HG02759 (cell line): Measurements from ENCODE around the gene WASF2.
"Not testable (repeated sequence)": the region's sequence is repeated elsewhere in the genome, so short reads cannot be mapped to it uniquely, and the experiment has no call there.

Source experiments
- ATAC-seq: cut with Tn5 transposase; IDR thresholded peaks from one replicate; pipeline ENCODE4 v1.9.1; 2021; ENCODE audit warnings: mild to moderate bottlenecking, moderate library complexity; ENCODE audit not compliant: unreplicated experiment

The WASF2 gene

GRCh38 chr1:27521861-27522431 lies 32.0 kb upstream of the WASF2 start:
- ATAC-seq, result no peak

- no peak for ATAC-seq
Measured at GRCh38 chr1:27521336-27521831, 31.4 kb upstream of the WASF2 start.

- no peak for ATAC-seq
Measured at GRCh38 chr1:27520651-27521050, 30.7 kb upstream of the WASF2 start.

GRCh38 chr1:27519331-27520258 lies 29.6 kb upstream of the WASF2 start:
- ATAC-seq, result no peak

- no peak for ATAC-seq
Measured at GRCh38 chr1:27518808-27519207, 28.8 kb upstream of the WASF2 start.

- ATAC-seq, result no peak
Measured at GRCh38 chr1:27517907-27518718, 28.1 kb upstream of the WASF2 start.

- no peak for ATAC-seq
Measured at GRCh38 chr1:27517301-27517700, 27.3 kb upstream of the WASF2 start.

- ATAC-seq, result no peak
Measured at GRCh38 chr1:27515626-27516025, 25.7 kb upstream of the WASF2 start.

GRCh38 chr1:27513958-27514357 lies 24.0 kb upstream of the WASF2 start:
- ATAC-seq, result no peak

GRCh38 chr1:27513528-27513927 lies 23.6 kb upstream of the WASF2 start:
- no peak for ATAC-seq

GRCh38 chr1:27509127-27510080 lies 19.4 kb upstream of the WASF2 start:
- no peak for ATAC-seq

GRCh38 chr1:27507960-27508665 lies 18.1 kb upstream of the WASF2 start:
- ATAC-seq, result no peak

- no peak for ATAC-seq
Measured at GRCh38 chr1:27506703-27507102, 16.7 kb upstream of the WASF2 start.

GRCh38 chr1:27505420-27505680 lies 15.4 kb upstream of the WASF2 start:
- ATAC-seq, result no peak

GRCh38 chr1:27504588-27505419 lies 14.8 kb upstream of the WASF2 start:
- no peak for ATAC-seq

GRCh38 chr1:27503844-27504587 lies 14.0 kb upstream of the WASF2 start:
- ATAC-seq, result no peak

GRCh38 chr1:27503033-27503432 lies 13.1 kb upstream of the WASF2 start:
- no peak for ATAC-seq

GRCh38 chr1:27501159-27501558 lies 11.2 kb upstream of the WASF2 start:
- ATAC-seq, result not testable (repeated sequence)
